PC-3 (cell line): ENCODE results near the gene ABCA3. TPM values are rescaled to one million over a fixed set of nuclear protein-coding genes. Genes with fewer than 3 reads are reported as not detected.

ENCODE experiments used
- ATAC-seq: fragments of 200-7000 bp; cut with Tn5 transposase; 2 replicates; pipeline ENCODE4 v1.9.1; 2020; ENCODE audit warnings: mild to moderate bottlenecking, moderate library complexity
- BruUV-seq: library from RNA; stranded (reverse); fragments of 400-500 nt; replicated peaks from 2 replicates; lab custom pipeline; 2021; lab: Mats Ljungman, UMichigan
- CTCF ChIA-PET: fragments of 300-600 bp; sonication (Branson Sonifier 250); formaldehyde crosslinking; loops from one replicate; lab custom pipeline; 2022; ENCODE audit warnings: antibody characterized with exemption; lab: Charles Lee
- POLR2A ChIA-PET: fragments of 300-600 bp; sonication (Branson Sonifier 250); formaldehyde crosslinking; loops from one replicate; lab custom pipeline; 2022; ENCODE audit warnings: antibody characterized with exemption; ENCODE audit not compliant: unreplicated experiment; lab: Charles Lee
- DNase-seq: peaks from one replicate; pipeline ENCODE4 v3.0.0-alpha.2; 2015
- H2AFZ ChIP-seq: fragments of 300-600 bp; sonication (generic); 2 replicates; pipeline ENCODE4 v1.6.0; 2016; ENCODE audit warnings: antibody characterized with exemption, low read length
- H3F3A ChIP-seq: fragments of 300-600 bp; sonication (generic); one replicate; pipeline ENCODE4 v1.6.0; 2017; ENCODE audit warnings: antibody characterized with exemption, low read length, control low read depth, mild to moderate bottlenecking; ENCODE audit not compliant: unreplicated experiment
- H3K27ac ChIP-seq: fragments of 300-600 bp; sonication (generic); 2 replicates; pipeline ENCODE4 v1.5.1; 2016; ENCODE audit warnings: mild to moderate bottlenecking, low read length
- H3K27me3 ChIP-seq: fragments of 300-600 bp; sonication (generic); 2 replicates; pipeline ENCODE4 v1.6.1; 2016; ENCODE audit warnings: low read length, mixed read lengths
- H3K36me3 ChIP-seq: fragments of 300-600 bp; sonication (generic); 2 replicates; pipeline ENCODE4 v1.6.1; 2016; ENCODE audit warnings: low read depth, mixed run types, low read length, mixed read lengths
- H3K4me1 ChIP-seq: fragments of 300-600 bp; sonication (generic); 2 replicates; pipeline ENCODE4 v1.5.1; 2016; ENCODE audit warnings: low read length; ENCODE audit not compliant: insufficient read depth
- H3K4me2 ChIP-seq: fragments of 300-600 bp; sonication (generic); 2 replicates; pipeline ENCODE4 v1.6.0; 2016; ENCODE audit warnings: low read length
- H3K4me3 ChIP-seq: fragments of 300-600 bp; sonication (generic); 2 replicates; pipeline ENCODE4 v1.5.1; 2016; ENCODE audit warnings: mild to moderate bottlenecking, low read length, mixed read lengths
- H3K79me2 ChIP-seq: fragments of 300-600 bp; sonication (generic); 2 replicates; pipeline ENCODE4 v1.6.1; 2017; ENCODE audit warnings: low read length, mixed read lengths
- H3K9ac ChIP-seq: fragments of 300-600 bp; sonication (generic); 2 replicates; pipeline ENCODE4 v1.6.0; 2016; ENCODE audit warnings: mild to moderate bottlenecking, low read length
- H3K9me2 ChIP-seq: fragments of 300-600 bp; sonication (generic); replicated peaks from 2 replicates; pipeline ENCODE4 v1.6.1; 2016; ENCODE audit warnings: mixed run types, low read length, mixed read lengths
- H3K9me3 ChIP-seq: fragments of 300-600 bp; sonication (generic); 2 replicates; pipeline ENCODE4 v1.6.1; 2016; ENCODE audit warnings: low read length, mixed read lengths
- H4K20me1 ChIP-seq: fragments of 300-600 bp; sonication (generic); 2 replicates; pipeline ENCODE4 v1.6.1; 2016; ENCODE audit warnings: low read length, mixed read lengths
- EZH2 ChIP-seq: fragments of 300-600 bp; sonication (generic); IDR thresholded peaks from one replicate; pipeline ENCODE4 v1.6.1; 2017; ENCODE audit warnings: antibody characterized with exemption, mild to moderate bottlenecking, low read length; ENCODE audit not compliant: unreplicated experiment
- EZH2phosphoT487 ChIP-seq: fragments of 300-600 bp; sonication (generic); IDR thresholded peaks from 2 replicates; pipeline ENCODE4 v1.6.1; 2018; ENCODE audit warnings: mild to moderate bottlenecking, antibody characterized with exemption, low read length, borderline replicate concordance
- intact Hi-C: fragments of 100-400 bp; cut with micrococcal nuclease; formaldehyde crosslinking; loops from 2 replicates; pipeline ENCODE4 v1.9.0; 2023
- total RNA-seq: library from RNA; depleted of rRNA; stranded (reverse); fragments of >200 nt; gene quantifications from 2 replicates; pipeline ENCODE4 v1.2.3, GENCODE V29; 2014
- TF ChIP-seq, protein P1 (sequence below): fragments of 300-600 bp; sonication (generic); conservative IDR thresholded peaks from 2 replicates; pipeline ENCODE4 v1.5.1; 2017; ENCODE audit warnings: antibody characterized with exemption, low read depth, mild to moderate bottlenecking, low read length

ABCA3 gene
- total RNA-seq, 1 experiment from 2014 or later: 11.0 TPM

DNA sequence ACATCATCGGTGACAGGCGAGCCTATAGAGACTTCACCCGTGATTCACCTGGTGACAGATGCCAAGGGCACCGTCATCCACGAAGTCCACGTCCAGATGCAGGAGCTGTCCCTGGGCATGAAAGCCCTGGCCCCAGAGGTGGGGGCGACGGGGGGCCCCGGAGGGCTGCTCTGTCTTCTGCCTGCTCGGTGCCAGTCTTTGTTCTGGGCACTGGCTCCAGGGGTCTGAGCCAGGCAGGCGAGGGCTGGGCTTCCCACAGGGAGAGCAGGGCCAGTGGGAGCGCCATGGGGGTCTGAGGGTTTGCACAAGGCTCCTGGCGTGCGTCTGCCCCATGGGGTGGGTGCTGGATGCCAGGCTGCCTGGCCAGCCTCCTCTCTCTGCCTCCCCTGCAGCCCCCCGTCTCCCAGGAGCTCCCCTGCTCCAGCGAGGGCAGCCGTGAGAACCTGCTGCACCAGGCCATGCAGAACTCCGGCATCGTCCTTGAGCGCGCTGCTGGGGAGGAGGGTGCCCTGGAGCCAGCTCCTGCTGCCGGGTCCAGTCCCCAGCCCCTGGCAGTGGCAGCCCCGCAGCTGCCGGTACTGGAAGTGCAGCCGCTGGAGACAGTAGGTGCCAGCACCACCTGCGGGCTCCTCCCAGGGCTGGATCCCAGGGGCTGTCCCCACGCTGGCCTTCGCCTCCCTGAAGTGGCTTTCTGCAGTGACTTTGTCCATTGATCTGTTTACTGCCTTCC lies 107.3 kb downstream of the ABCA3 start:
- no peaks in the 10 kb centered on the region for H3K9me3 ChIP-seq
- H3K36me3 ChIP-seq: no peaks in the 10 kb centered on the region; the same call in 1 of the 2 replicates

DNA sequence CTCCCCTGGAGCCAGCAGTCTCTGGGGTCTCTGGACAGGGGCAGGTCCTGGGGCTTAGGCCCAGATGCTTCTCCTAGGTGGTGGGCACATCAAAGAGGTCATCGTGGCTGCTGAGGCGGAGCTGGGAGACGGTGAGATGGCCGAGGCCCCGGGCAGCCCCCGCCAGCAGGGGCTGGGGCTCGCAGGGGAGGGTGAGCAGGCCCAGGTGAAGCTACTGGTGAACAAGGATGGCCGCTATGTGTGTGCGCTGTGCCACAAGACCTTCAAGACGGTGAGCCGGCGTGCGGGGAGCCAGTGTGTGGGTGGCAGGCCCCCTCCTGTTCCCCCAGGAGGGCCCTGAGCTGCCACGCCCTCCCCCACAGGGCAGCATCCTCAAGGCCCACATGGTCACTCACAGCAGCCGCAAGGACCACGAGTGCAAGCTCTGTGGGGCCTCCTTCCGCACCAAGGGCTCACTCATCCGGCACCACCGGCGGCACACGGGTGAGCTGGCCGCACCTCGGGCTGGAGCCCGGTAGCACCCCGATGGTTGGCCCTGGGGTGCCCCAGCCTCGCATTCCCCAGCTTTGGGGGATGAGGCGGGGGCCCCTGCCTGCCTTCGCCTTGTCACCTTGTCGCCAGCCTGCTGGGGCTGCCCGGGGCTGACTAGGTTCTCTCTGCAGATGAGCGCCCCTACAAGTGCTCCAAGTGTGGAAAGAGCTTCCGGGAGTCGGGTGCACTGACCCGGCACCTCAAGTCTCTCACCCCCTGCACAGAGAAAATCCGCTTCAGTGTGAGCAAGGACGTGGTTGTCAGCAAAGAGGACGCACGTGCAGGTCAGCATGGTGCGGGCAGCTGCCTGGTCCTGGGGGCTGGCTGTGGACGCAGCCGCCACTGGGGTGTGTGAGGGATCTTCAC lies 108.2 kb downstream of the ABCA3 start:
- CTCF ChIA-PET: no interaction called here
- H3F3A ChIP-seq: no peaks in the 10 kb centered on the region
- TF ChIP-seq, protein P1, sequence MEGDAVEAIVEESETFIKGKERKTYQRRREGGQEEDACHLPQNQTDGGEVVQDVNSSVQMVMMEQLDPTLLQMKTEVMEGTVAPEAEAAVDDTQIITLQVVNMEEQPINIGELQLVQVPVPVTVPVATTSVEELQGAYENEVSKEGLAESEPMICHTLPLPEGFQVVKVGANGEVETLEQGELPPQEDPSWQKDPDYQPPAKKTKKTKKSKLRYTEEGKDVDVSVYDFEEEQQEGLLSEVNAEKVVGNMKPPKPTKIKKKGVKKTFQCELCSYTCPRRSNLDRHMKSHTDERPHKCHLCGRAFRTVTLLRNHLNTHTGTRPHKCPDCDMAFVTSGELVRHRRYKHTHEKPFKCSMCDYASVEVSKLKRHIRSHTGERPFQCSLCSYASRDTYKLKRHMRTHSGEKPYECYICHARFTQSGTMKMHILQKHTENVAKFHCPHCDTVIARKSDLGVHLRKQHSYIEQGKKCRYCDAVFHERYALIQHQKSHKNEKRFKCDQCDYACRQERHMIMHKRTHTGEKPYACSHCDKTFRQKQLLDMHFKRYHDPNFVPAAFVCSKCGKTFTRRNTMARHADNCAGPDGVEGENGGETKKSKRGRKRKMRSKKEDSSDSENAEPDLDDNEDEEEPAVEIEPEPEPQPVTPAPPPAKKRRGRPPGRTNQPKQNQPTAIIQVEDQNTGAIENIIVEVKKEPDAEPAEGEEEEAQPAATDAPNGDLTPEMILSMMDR: no peak
- TF ChIP-seq EZH2: no peak
- TF ChIP-seq EZH2phosphoT487: no peak
- no peak for ATAC-seq
- no peak for DNase-seq
- no TSS peak for BruUV-seq
- no peaks in the 10 kb centered on the region; the same call in 1 of the 2 replicates for H3K36me3 ChIP-seq
- H3K9ac ChIP-seq: no peak overlapping the region
- no peak overlapping the region for H3K27ac ChIP-seq
- no peak overlapping the region for H2AFZ ChIP-seq
- intact Hi-C loops: no loop called here
- H3K79me2 ChIP-seq: peaks cover 17% of the 10 kb centered on the region
- no peaks in the 10 kb centered on the region for H3K4me1 ChIP-seq
- no peaks in the 10 kb centered on the region for H3K27me3 ChIP-seq
- POLR2A ChIA-PET: no interaction called here
- H3K4me2 ChIP-seq: no peak overlapping the region
- no peaks in the 10 kb centered on the region for H4K20me1 ChIP-seq
- no peak overlapping the region for H3K4me3 ChIP-seq
- no peaks in the 10 kb centered on the region for H3K9me2 ChIP-seq
- H3K9me3 ChIP-seq: no peaks in the 10 kb centered on the region

More for the DNA sequence above, 107.3 kb downstream of the ABCA3 start:
- H3K27me3 ChIP-seq: no peaks in the 10 kb centered on the region
- H3K9ac ChIP-seq: no peak overlapping the region
- intact Hi-C loops: no loop called here
- H3K27ac ChIP-seq: no peak overlapping the region
- H3K4me1 ChIP-seq: no peaks in the 10 kb centered on the region
- CTCF ChIA-PET: no interaction called here
- no peaks in the 10 kb centered on the region for H3K9me2 ChIP-seq
- no peak for ATAC-seq
- no peak overlapping the region for H2AFZ ChIP-seq
- no TSS peak for BruUV-seq
- H3K4me2 ChIP-seq: no peak overlapping the region
- POLR2A ChIA-PET: no interaction called here
- no peak overlapping the region for H3K4me3 ChIP-seq
- no peak for TF ChIP-seq EZH2phosphoT487
- TF ChIP-seq, protein P1: no peak
- no peak for TF ChIP-seq EZH2
- H3K79me2 ChIP-seq: peaks cover 8% of the 10 kb centered on the region
- no peaks in the 10 kb centered on the region for H3F3A ChIP-seq
- DNase-seq: no peak
- no peaks in the 10 kb centered on the region for H4K20me1 ChIP-seq
